SKM-1 (cell line): ENCODE data around the gene EFS.

Experiments
- DNase-seq: peaks from one replicate; lab custom pipeline; 2025; ENCODE audit not compliant: unreplicated experiment; lab: John Stamatoyannopoulos, UW

EFS gene

DNA sequence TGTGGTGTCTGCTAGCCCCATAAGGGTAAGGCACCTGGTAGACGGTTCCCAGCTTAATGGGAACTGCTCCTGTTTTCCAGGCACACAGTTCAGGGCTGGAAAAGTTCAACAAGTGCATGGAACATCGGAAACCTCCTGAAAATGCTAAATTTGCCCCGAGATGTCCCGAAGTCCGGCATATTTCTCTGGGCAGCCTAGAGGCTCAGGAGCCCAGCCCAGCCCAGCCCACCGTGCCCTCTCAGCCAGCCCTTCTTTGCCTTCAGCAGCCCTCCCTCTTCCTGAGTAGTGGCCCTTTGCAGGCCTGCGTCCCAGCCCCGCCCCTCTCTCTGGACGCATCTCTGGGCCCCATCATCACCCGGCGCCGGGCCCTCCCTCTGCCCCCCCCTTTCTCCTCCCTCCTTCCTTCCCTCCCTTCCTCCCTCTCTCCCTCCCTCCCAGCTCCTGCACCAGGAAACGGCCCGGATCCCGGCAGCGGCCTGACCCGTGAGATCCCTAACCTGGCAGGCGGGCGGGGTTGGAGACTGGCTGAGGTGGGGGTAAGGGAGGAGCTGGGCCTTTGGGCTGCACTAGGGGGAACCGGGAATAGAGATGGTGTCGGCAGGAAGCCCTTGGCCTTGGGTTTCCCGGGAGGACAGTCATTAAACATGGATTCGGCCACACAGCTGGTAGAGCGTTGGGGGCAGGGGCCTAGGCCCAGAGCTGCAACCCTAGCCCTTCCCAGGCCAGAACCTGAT lies 58.4 kb downstream of the EFS start, which contains the start of gene BCL2L2:
Gene BCL2L2, plus strand, starts transcription at position 422 of the 734 bp plus-strand sequence. CDS start 935 bp downstream, outside the sequence.
- no peak for DNase-seq
